CD8-positive, alpha-beta memory T cell (primary cell): ENCODE measurements around the gene CFAP251. TPM values are rescaled to one million over a fixed set of nuclear protein-coding genes. Genes with fewer than 3 reads are reported as not detected.
"Not testable (repeated sequence)": the region's sequence is repeated elsewhere in the genome, so short reads cannot be mapped to it uniquely, and the experiment has no call there.

Experiments used
- CTCF ChIA-PET: fragments of 350-600 bp; sonication (Branson Sonifier 250); formaldehyde crosslinking; loops from one replicate; lab custom pipeline; 2021; ENCODE audit warnings: antibody characterized with exemption; lab: Charles Lee
- POLR2A ChIA-PET: fragments of 350-600 bp; sonication (Branson Sonifier 250); formaldehyde crosslinking; loops from one replicate; lab custom pipeline; 2021; ENCODE audit warnings: antibody characterized with exemption; lab: Charles Lee
- DNase-seq, 5 donors: peaks; one replicate each; pipeline versions ENCODE4 v3.0.0 to v3.0.0-alpha.2; 2020 to 2022; ENCODE audit warnings: mixed read lengths in 1 of 5
- H3K27ac ChIP-seq: one replicate; pipeline ENCODE4 v1.7.0; 2013; ENCODE audit warnings: low read depth, mild to moderate bottlenecking, low read length, moderate library complexity
- H3K27me3 ChIP-seq: 2 replicates; pipeline ENCODE4 v1.7.0; 2013; ENCODE audit warnings: low read length, mild to moderate bottlenecking; ENCODE audit not compliant: insufficient read depth, poor library complexity, severe bottlenecking
- H3K36me3 ChIP-seq: 2 replicates; pipeline ENCODE4 v1.7.0; 2013; ENCODE audit warnings: mild to moderate bottlenecking, low read length, moderate library complexity; ENCODE audit not compliant: insufficient read depth
- H3K4me1 ChIP-seq: 2 replicates; pipeline ENCODE4 v1.7.0; 2013; ENCODE audit warnings: mild to moderate bottlenecking, low read length, moderate library complexity; ENCODE audit not compliant: insufficient read depth
- H3K4me3 ChIP-seq: 2 replicates; pipeline ENCODE4 v1.7.0; 2013; ENCODE audit warnings: mild to moderate bottlenecking, low read length
- H3K9me3 ChIP-seq: 2 replicates; pipeline ENCODE4 v1.7.0; 2013; ENCODE audit warnings: mild to moderate bottlenecking, low read length
- H3K27ac Mint-ChIP-seq, 8 donors: one replicate each; pipeline ENCODE4 v1.8.0; 2020 to 2021; ENCODE audit warnings: mixed read lengths in 8 of 8, mild to moderate bottlenecking in 6 of 8, inconsistent platforms in 3 of 8, moderate library complexity in 3 of 8
- H3K27me3 Mint-ChIP-seq, 2 donors: one replicate each; pipeline ENCODE4 v1.8.0; 2020 to 2021; ENCODE audit warnings: mixed read lengths in 2 of 2, mild to moderate bottlenecking in 1 of 2, moderate library complexity in 1 of 2
- H3K36me3 Mint-ChIP-seq, 3 donors: one replicate each; pipeline ENCODE4 v1.8.0; 2020 to 2021; ENCODE audit warnings: mixed read lengths in 3 of 3, inconsistent platforms in 1 of 3, mild to moderate bottlenecking in 1 of 3
- H3K4me1 Mint-ChIP-seq, 3 donors: one replicate each; pipeline ENCODE4 v1.8.0; 2020 to 2021; ENCODE audit warnings: mixed read lengths in 3 of 3, inconsistent platforms in 1 of 3, mild to moderate bottlenecking in 1 of 3
- H3K4me3 Mint-ChIP-seq, 7 donors: one replicate each; pipeline ENCODE4 v1.8.0; 2020 to 2021; ENCODE audit warnings: mixed read lengths in 7 of 7, mild to moderate bottlenecking in 6 of 7, moderate library complexity in 4 of 7, inconsistent platforms in 2 of 7
- H3K9me3 Mint-ChIP-seq, 5 donors: one replicate each; pipeline ENCODE4 v1.8.0; 2020 to 2022; ENCODE audit warnings: mixed read lengths in 5 of 5, mild to moderate bottlenecking in 3 of 5, moderate library complexity in 2 of 5, inconsistent platforms in 1 of 5
- polyA plus RNA-seq: library from polyadenylated mRNA; unstranded; fragments of 300-500 nt; fragmentation: Illumina TruSeq; gene quantifications from one replicate; pipeline ENCODE4 v1.2.3, GENCODE V29; 2021
- total RNA-seq, 2 experiments: library from RNA; stranded (reverse); gene quantifications; one replicate each; pipeline ENCODE4 v1.2.3, GENCODE V29; 2021

Gene CFAP251
- total and polyA plus RNA-seq, 3 experiments from 2014 or later, result 0.31 to 0.72 TPM; not detected in 1

DNA sequence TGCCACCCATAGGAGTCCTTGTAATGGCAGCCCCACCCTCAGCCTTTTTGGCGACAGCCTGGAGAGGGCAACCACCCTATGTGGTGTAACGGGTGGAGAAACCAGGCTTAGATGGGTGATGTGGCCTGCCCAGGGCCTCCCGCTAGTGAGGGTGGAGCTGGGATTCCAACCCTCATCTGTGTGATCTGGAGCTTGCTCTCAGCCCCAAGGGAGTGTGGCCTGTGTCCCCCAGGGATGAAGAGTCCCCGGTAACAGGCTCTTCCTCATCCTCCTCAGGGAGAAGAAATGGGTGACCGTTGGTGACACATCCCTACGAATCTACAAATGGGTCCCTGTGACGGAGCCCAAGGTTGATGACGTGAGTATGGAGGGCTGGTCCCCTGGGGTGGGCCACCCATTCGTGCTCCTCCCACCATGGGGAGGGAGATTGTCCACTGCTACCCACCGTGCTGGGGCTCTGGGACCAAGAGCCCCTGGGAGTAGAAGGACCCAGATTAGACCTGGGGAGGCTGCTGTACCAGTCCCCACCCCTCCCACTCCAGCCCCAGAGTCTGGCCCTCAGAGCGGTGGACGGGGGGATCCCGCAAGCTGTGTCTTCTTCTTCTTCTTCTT, 112.1 kb downstream of the CFAP251 start:
- POLR2A ChIA-PET, result no interaction called here
- Mint-ChIP-seq H3K4me3 (no peak overlapping the region), H3K36me3 (peaks cover 0 to 4% (median 0%) of the 10 kb centered on the region in 3 donors), H3K27me3 (peaks cover 4 to 9% of the 10 kb centered on the region in 2 donors), H3K27ac (no peak overlapping the region), H3K9me3 (no peaks in the 10 kb centered on the region), H3K4me1 (peaks cover 17 to 20% (median 20%) of the 10 kb centered on the region in 3 donors)
- Histone ChIP-seq H3K36me3 (no peaks in the 10 kb centered on the region), H3K4me1 (no peaks in the 10 kb centered on the region), H3K9me3 (no peaks in the 10 kb centered on the region), H3K27me3 (peaks cover 8% of the 10 kb centered on the region), H3K4me3 (no peak overlapping the region), H3K27ac (no peak overlapping the region)
- no peak for DNase-seq
- CTCF ChIA-PET, result interaction anchor here (1.6 kb wide), 1 partner anchor 92 kb away, joined by 4 read pairs; no protein-coding TSS in a partner anchor

DNA sequence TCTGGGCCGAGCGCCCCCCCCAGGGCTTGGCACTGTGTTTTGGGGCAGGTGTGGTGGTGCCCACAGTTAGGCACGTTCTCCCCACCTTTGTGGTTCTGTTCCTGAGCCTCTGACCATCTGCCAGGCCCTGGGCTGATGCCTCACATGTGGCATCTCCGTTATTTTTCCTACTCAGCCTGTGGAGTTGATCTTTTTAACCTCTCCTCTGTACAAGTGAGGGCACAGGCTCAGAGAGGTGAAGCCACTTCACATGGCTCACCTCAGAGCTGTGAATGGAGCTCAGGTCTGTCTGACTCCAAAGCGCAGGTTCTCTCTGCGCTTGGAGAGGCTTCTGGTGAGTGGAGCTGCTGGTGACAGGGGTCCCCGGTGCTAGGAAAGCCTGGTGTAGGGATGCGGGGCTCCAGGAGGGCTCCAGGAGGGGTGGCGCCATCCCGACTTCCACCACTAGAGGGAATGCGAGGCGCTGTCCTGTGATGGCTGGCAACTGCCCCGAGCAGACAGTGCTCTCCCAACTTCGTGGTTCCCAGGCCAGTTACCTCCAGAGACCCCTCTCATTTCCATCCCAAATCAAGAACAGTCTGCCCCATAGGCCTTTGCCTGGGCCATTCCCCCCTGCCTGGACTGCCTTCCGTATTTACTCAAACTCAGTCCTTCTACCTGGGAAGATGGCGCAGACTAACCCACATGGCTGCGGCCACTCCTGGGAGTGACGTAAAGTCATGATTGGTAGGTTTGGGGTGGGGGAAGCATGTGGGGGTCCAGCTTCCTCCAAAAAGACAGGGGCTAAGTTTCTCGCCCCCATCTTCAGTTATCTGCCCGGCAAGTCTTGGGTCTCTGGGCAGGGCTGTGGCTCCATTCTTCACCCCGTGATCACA, 113.2 kb downstream of the CFAP251 start:
- ChIA-PET POLR2A (no interaction called here), CTCF (no interaction called here)
- Histone ChIP-seq H3K27ac (no peak overlapping the region), H3K9me3 (no peaks in the 10 kb centered on the region), H3K4me3 (no peak overlapping the region), H3K27me3 (peaks cover 8% of the 10 kb centered on the region), H3K36me3 (no peaks in the 10 kb centered on the region), H3K4me1 (no peaks in the 10 kb centered on the region)
- DNase-seq, result peak in 4 of 5 donors; percentile 21 to 58 (median 28)
- H3K27ac Mint-ChIP-seq, result no peak overlapping the region
- no peak overlapping the region for H3K4me3 Mint-ChIP-seq
- peaks cover 0 to 8% (median 2%) of the 10 kb centered on the region in 3 donors for H3K36me3 Mint-ChIP-seq
- H3K9me3 Mint-ChIP-seq, result no peaks in the 10 kb centered on the region
- H3K4me1 Mint-ChIP-seq, result peaks cover 17 to 20% (median 18%) of the 10 kb centered on the region in 3 donors
- peaks cover 4 to 9% of the 10 kb centered on the region in 2 donors for H3K27me3 Mint-ChIP-seq

- Mint-ChIP-seq H3K9me3 (no peaks in the 10 kb centered on the region), H3K27ac (no peak overlapping the region), H3K27me3 (peaks cover 4 to 9% of the 10 kb centered on the region in 2 donors), H3K36me3 (peaks cover 0 to 10% (median 2%) of the 10 kb centered on the region in 3 donors), H3K4me3 (no peak overlapping the region), H3K4me1 (peaks cover 11 to 20% (median 14%) of the 10 kb centered on the region in 3 donors)
- Histone ChIP-seq H3K36me3 (no peaks in the 10 kb centered on the region), H3K4me1 (no peaks in the 10 kb centered on the region), H3K4me3 (no peak overlapping the region), H3K9me3 (no peaks in the 10 kb centered on the region), H3K27ac (no peak overlapping the region), H3K27me3 (peaks cover 8% of the 10 kb centered on the region)
- DNase-seq, result no peak
- CTCF ChIA-PET, result no interaction called here
- POLR2A ChIA-PET, result no interaction called here
Measured at GRCh38 chr12:122032580-122032979, 114.2 kb downstream of the CFAP251 start.

DNA sequence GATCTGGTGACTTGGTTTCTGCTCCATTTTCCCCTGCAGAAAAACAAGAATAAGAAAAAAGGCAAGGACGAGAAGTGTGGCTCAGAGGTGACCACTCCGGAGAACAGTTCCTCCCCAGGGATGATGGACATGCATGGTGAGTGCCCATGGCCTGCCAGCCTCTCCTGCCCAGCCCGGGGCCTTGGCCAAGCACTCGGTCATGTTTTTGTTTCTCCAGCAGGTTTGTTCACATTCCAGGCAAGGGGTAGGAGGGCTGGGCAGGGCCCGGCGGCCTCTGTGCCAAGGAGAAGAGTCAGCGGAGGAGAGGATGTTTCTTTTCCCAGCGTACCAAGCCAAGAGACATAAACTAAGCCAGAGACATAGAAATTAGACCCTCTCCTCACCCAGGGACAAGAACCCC, 116.9 kb downstream of the CFAP251 start:
- Mint-ChIP-seq H3K4me1 (no peaks in the 10 kb centered on the region), H3K27me3 (no peaks in the 10 kb centered on the region), H3K36me3 (peaks cover 0 to 10% (median 2%) of the 10 kb centered on the region in 3 donors), H3K4me3 (no peak overlapping the region), H3K27ac (no peak overlapping the region), H3K9me3 (no peaks in the 10 kb centered on the region)
- Histone ChIP-seq H3K9me3 (no peaks in the 10 kb centered on the region), H3K27me3 (no peaks in the 10 kb centered on the region), H3K4me3 (no peak overlapping the region), H3K4me1 (no peaks in the 10 kb centered on the region), H3K36me3 (no peaks in the 10 kb centered on the region), H3K27ac (no peak overlapping the region)
- ChIA-PET POLR2A (no interaction called here), CTCF (no interaction called here)
- DNase-seq, result no peak

DNA sequence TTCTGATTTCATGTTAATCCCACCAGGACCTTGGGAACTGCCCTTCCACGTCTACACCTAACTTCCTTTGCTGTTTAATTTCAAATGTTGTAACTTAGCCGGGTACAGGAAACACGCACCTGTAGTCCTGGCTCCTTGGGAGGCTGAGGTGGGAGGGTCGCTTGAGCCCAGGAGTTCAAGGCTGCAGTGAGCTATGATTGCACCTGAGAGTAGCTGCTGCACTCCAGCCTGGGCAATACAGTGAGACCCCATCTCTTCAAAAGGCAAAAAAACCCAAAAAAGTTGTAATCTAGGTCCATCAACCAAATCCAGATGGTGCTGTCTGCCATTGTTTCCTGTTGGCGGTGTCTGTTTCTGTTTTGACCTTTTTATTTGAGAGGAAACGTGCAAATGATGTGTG, 117.8 kb downstream of the CFAP251 start:
- Histone ChIP-seq H3K4me3 (no peak overlapping the region), H3K36me3 (no peaks in the 10 kb centered on the region), H3K27me3 (no peaks in the 10 kb centered on the region), H3K27ac (no peak overlapping the region), H3K4me1 (no peaks in the 10 kb centered on the region), H3K9me3 (no peaks in the 10 kb centered on the region)
- Mint-ChIP-seq H3K27ac (peak overlapping the region in 1 of 8 donors; percentile 47), H3K27me3 (no peaks in the 10 kb centered on the region), H3K9me3 (no peaks in the 10 kb centered on the region), H3K4me3 (no peak overlapping the region), H3K36me3 (peaks cover 0 to 10% (median 2%) of the 10 kb centered on the region in 3 donors), H3K4me1 (no peaks in the 10 kb centered on the region)
- POLR2A ChIA-PET, result no interaction called here
- no peak for DNase-seq
- CTCF ChIA-PET, result interaction anchor here (1.4 kb wide), 1 partner anchor 9 kb away, joined by 4 read pairs; no protein-coding TSS in a partner anchor

DNA sequence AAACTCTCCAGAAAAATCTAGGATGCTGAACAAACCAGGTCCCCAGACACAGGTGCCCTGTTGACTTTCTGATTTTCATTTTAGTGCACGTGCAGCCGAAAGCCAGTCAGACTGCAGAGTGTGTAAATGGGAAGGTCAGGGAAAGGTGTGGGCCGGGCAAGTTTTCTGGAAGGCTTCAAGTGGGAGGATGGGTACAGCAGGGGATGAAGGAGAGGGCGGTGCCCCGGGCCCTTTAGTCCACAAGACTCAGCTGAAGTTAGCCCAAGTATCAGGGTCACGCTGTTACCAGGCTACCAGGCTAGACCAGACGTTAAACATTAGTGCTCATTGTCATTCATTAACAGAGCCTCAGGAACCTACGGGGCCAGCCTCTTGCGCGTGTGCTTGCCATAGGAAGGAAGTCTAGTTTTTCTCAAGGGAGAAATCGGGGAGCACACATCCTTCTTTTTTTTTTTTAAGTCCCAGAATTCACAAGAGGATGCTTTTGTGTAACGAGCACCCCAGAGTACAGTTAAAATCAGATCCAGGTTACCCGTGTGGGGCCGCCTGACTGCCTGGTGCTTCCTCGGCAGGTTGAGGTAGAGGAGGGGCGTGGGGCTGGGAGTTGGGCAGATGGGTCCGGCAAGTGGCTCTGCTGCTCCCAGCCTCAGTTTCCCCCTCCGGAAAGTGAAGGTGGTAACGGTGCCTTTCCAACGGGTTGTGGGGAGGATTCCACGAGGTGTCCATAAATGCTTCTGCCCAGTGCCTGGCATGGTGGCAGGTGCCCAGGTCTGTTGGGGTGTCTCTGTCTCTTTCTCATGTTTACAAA, 122.4 kb downstream of the CFAP251 start:
- no peaks in the 10 kb centered on the region for H3K27me3 Mint-ChIP-seq
- Histone ChIP-seq H3K36me3 (no peaks in the 10 kb centered on the region), H3K4me1 (no peaks in the 10 kb centered on the region), H3K4me3 (no peak overlapping the region), H3K27me3 (no peaks in the 10 kb centered on the region), H3K9me3 (no peaks in the 10 kb centered on the region), H3K27ac (no peak overlapping the region)
- POLR2A ChIA-PET, result no interaction called here
- H3K36me3 Mint-ChIP-seq, result peaks cover 0 to 12% (median 2%) of the 10 kb centered on the region in 3 donors
- no peak overlapping the region for H3K4me3 Mint-ChIP-seq
- no peaks in the 10 kb centered on the region for H3K4me1 Mint-ChIP-seq
- H3K27ac Mint-ChIP-seq, result no peak overlapping the region
- CTCF ChIA-PET, result no interaction called here
- H3K9me3 Mint-ChIP-seq, result no peaks in the 10 kb centered on the region
- no peak for DNase-seq

DNA sequence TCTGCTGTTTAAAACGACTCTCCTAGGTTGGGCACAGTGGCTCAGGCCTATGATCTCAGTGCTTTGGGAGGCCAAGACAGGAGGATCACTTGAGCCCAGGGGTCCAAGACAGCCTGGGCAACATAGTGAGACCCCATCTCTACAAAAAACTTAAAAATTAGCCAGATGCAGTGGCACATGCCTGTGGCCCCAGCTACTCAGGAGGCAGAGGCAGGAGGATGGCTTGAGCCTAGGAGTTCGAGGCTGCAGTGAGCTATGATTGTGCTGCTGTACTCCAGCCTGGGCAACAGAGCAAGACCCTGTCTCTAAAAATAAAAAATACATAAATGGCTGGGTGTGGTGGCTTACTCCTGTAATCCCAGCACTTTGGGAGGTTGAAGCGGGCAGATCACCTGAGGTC, 123.1 kb downstream of the CFAP251 start:
- H3K27ac ChIP-seq, POLR2A ChIA-PET, H3K27me3 Mint-ChIP-seq, H3K36me3 ChIP-seq, H3K9me3 Mint-ChIP-seq, CTCF ChIA-PET, H3K27ac Mint-ChIP-seq, H3K4me1 ChIP-seq, H3K27me3 ChIP-seq, H3K4me3 Mint-ChIP-seq, H3K4me1 Mint-ChIP-seq, H3K4me3 ChIP-seq, DNase-seq, H3K9me3 ChIP-seq: not testable (repeated sequence)
- peaks cover 0 to 12% (median under 1%) of the 10 kb centered on the region in 3 donors for H3K36me3 Mint-ChIP-seq
